Fibroblast of skin of scalp (primary cell): ENCODE data around the gene RGS12.

Experiments used
- DNase-seq: peaks from one replicate; pipeline ENCODE4 v3.0.0-alpha.2; 2013

The RGS12 gene

DNA sequence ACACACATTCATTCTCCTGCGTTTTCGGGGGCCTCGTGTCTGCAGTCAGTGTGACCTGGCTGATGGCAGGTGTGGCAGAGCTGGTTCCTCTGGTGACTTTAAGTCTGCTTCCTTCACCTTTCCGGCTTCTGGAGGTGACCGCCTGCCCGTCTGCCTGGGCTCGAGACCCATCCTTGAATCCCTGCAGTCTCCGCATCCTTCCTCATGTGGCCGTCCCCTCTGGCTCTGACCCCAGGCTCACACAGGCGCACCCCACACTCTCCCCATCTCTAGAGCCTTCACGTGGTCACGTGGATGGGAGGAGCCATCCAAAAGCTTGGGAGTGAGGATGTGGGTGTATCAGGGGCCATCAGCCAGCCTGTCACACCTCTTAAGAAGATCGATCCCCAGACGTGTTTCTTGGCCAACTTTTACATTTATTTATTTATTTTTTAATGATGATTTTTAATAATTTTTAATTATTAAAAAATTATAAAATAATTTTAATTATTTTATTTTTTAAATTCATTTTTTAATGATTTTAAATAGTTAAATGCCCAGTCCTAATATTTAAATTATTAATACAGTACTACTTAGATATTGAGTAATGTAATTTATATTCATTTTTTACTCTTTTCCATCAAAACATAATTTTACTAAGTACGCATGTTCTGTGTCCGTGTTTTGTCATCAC, 20.9 kb downstream of the RGS12 start:
- DNase-seq: no peak

GRCh38 chr4:3314706-3315260, 22.0 kb downstream of the RGS12 start:
- DNase-seq: no peak

DNA sequence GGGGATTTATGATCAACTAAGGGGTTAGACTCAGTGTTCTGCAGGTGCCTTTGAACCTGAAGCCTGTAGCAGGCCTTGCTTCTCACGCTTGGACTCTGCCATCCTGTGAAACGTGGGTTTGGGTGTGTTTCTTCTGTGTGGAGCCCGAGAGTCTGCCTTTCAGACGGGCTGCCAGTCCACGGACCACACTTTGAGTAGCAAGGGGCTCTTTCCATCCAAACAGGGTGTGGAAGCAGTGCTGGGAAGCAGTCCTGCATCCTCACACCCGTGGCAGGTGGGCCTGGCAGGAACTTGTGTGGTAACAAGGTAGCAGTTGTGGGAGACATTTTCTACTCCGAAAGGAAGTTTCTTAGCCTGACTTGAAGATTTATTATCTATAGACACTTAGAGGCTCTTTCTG, 22.7 kb downstream of the RGS12 start:
- no peak for DNase-seq

GRCh38 chr4:3316146-3316545, 23.3 kb downstream of the RGS12 start:
- no peak for DNase-seq

GRCh38 chr4:3317011-3317655, 24.3 kb downstream of the RGS12 start:
- no peak for DNase-seq

DNA sequence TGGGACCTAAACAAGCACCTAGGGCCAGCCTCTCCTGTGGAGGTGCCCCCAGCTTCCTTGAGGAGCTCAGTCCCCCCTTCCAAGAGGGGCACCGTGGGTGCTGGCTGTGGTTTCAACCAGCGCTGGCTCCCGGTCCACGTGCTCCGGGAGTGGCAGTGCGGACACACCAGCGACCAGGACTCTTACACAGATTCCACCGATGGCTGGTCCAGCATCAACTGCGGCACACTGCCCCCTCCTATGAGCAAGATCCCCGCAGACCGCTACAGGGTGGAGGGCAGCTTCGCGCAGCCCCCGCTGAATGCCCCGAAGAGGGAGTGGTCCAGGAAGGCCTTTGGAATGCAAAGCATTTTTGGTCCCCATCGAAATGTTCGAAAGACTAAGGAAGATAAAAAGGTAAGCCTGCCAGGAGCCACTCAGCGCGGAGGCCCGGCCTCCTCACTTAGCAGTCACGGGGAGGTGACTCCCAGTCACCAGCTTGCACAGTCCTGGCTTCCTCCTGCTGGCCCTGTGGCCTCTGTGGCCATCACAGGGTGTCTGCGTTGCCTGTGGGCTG, 24.9 kb downstream of the RGS12 start:
- no peak for DNase-seq

GRCh38 chr4:3318561-3319021, 25.8 kb downstream of the RGS12 start:
- DNase-seq: no peak

DNA sequence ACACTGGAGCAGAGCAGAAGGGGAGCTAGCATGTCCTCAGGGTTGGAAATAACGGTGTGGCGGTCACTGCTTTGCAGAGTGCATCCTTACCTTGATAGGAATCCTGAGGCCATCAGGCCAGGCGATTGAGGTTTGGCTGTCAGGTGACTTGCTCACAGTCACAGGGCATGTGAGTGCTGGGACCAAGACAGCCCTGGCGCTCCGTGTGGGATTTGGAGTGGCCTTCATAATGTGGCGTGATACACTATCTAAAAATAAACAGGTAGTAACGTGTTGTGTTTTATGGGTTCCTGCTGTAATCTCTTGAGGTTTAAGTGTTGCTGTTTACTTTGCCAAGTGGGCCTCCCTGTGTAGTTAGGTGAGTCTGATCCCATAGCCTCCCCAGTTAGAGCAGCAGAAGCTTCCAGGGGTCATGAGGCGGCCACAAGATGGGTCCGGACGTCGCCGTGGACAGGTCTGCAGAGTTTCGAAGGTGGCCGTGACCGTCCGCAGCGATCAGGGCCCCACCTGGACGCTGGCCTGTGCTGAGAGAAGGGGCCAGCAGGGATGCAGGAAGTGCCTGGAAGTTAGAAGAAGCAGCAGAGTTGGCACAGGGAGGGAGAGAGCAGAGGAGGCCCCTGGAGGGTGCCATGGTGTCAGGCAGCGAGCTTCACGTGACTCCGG, 27.7 kb downstream of the RGS12 start:
- no peak for DNase-seq

DNA sequence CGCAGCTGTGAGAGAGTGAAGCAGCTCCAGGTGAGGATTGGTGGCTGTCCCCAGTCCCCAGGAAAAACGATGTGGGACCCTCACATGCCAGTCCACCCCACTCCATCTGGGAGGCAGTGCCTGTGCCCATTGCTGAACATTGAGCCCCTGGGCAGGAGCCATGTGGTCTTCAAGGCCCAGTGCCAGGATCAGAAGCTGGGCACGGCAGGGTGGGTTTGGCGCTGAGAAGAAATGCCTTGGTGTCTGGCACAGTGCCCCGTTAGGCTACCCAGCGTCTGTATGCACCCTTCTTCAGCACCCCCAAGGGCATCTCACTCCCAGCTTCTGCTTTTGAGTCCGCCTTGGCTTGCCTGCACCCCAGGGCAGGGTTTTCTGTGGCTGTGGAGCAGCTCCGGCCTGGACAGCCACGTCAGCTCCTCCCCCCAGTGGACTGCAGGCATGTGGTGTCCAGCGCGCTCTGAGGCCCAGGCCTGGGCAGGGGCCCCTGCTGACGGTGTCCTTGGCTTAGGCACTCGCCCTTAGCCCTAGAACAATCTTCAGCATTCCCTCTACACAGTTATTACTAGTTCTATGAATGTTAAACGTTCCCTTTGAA, 28.6 kb downstream of the RGS12 start:
- no peak for DNase-seq

DNA sequence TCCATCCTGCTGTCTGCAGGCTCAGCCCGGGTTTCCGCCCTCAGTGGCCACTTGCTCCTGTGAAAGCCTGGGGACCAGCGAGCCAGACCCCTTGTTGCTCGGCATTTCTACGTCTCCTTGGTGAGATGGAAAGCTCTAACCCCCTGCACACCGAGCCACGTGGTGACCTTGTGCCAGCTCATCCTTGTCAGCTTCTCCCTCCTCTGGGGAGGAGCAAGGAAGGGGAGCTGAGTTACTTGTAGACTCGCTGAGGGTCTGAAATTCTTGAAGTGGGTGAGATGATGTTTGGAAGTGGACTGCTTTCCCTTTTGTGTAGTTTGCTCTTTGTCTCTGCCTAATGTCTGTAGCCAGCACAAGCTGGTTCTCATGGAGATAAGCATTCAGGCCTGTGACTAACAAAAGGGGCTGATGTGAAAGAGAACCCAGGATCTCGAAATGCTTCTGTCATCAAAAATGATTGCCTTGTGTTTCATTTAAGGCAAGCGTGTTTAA, 29.3 kb downstream of the RGS12 start:
- DNase-seq: peak; percentile 19

DNA sequence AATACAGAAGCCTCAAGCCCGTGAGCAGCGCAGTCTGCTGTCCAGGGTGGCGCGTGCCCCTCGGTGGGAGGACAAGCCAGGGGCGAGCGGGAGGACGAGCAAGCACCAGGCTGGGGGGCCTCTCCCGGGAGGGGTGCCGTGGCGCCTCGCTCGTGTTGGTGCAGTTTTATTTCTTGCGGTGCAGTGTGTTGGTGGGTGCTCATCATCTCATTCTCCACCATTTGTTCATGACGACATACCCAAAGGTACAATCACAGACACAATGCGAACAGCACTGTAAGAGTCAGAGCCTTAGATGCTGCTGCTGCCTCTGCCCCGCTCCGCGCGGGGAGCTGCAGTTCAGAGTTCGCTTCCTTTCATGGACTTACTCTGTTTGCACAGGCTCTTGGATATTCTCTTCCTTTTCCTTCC, 30.3 kb downstream of the RGS12 start:
- DNase-seq: no peak

DNA sequence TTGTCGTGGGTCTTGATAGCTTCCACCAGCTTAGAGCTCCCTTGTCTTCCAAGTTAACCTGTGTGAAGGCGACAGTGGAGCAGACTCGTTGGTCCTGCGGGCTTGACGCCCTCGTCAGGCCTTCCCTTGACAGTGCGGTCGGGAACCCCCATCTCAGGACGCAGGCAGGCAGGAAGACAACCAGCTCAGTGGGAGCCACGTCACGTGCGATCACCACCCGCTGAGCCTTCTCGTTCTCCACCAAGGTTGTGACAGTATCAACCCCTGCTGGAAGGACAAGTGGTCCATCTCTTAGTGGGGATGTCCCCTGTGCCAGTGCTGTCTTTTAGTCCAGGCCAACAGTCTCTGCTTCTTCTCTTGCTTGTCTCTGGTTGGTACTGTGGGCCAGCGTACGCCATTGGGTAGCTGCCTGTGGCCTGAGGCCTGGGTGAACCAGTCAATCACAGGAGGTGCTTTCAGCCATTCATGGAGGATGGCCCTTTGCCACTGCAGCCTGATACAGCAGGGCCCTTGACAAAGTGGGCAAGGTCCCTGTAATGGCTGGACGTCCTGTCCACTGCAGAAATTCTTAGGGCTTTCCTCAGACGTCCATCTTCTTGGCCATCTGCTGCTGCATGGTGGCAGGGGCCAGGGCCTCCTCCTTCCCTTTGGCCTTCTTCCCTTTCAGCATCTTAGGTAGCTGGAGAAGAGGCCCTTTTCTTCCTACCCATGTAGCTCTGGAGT, 31.4 kb downstream of the RGS12 start:
- DNase-seq: no peak

- no peak for DNase-seq
These were observed 36.2 kb downstream of the RGS12 start for GRCh38 chr4:3328814-3329663.

- no peak for DNase-seq
These were observed 37.1 kb downstream of the RGS12 start for GRCh38 chr4:3329887-3330286.

GRCh38 chr4:3330707-3331106, 37.9 kb downstream of the RGS12 start:
- DNase-seq: no peak

DNA sequence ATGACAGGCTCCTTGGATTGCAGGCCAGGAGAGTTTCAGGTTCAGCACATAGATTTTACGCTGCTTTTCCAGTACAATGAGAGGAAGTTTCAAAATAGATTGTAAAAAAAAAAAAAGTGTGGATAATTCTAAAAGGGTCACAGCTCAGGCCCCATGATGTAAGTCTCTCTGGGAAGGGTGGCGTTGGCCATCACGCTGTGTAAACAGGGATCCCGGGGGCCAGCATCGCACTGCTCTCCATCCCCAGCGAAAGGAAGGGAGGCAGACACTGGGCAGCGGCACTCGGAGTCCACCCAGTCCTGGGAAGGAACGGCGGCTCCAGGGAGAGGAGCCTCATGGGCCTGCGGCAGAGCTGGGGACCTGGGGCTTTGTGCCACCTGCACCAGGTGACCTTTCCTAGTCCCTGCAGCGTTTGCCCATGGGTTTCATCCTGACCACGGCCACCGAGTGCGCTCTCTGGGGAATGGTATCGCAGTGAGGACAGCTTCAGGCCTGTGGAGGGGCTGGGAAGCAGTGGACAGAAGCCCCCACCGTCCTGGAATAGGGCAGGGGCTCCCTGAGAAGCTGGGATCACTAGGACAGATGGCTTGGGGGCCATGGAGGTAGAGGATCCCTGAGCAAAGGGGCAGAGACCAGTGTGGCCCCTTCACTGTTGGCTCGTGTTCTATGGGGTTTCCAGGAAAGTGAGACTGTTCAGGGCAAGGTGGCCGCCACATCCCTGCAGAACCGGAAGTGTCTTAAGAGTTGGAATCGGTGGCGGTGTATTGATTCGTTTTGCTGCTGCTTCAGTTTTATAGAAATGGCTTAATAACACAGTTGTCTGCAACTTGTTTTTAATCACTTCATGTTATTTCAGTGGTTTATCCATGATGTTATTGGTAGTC, 38.9 kb downstream of the RGS12 start:
- no peak for DNase-seq

DNA sequence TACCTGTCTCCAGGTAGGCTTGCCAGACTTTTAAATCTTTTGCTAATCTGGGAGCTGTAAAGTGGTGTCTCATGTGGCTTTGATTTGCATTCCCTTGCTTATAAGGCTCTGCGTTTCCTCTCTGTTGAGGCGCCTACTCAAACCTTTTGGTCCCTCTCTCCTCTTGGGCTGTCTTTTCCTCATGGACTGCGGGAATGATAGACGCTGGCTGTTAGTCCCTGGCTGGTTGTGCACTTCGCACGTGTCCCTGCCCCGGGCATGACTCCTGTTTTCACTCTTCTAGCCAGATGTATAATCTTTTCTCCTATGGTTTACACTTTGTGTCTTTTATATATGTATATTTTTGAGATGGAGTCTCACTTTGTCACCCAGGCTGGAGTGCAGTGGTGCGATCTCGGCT, 39.7 kb downstream of the RGS12 start:
- DNase-seq: no peak

- no peak for DNase-seq
These were observed 41.5 kb downstream of the RGS12 start for GRCh38 chr4:3334316-3334715.

GRCh38 chr4:3335385-3335784, 42.6 kb downstream of the RGS12 start:
- no peak for DNase-seq

DNA sequence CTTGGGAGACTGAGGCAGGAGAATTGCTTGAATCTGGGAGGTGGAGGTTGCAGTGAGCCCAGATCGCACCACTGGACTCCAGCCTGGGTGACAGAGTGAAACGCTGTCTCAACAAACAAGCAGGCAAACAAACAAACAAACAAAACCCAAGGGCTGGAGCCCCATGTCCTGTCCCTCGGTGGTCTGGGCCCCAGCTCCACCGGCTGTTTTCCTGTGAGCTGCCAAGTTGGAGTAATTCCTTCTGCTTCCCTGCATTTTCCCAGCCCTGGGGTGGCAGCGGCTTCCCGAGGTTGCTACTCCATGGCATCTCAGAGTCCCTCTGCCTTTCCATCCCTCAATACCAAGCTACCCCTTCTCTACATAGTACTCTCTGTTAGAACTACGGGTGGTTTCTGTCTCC, 43.2 kb downstream of the RGS12 start:
- no peak for DNase-seq
